ENCODE measurements around the gene KIF3C.

- TF ChIP-seq ZNF274 (IDR thresholded peaks at IDR 0.05; ENCODE audit: low read length) (no peak), ZNF274 (tag by site-specific recombination; IDR thresholded peaks at IDR 0.05; ENCODE audit: borderline replicate concordance) (no peak), ZNF473 (tag by site-specific recombination; IDR thresholded peaks at IDR 0.05) (no peak), CTCF (tag by site-specific recombination; IDR thresholded peaks at IDR 0.05) (no peak), GLIS2 (tag by site-specific recombination; IDR thresholded peaks at IDR 0.05) (no peak), ZSCAN23 (tag by site-specific recombination; IDR thresholded peaks at IDR 0.05) (no peak)
- TF ChIP-seq, protein P1, sequence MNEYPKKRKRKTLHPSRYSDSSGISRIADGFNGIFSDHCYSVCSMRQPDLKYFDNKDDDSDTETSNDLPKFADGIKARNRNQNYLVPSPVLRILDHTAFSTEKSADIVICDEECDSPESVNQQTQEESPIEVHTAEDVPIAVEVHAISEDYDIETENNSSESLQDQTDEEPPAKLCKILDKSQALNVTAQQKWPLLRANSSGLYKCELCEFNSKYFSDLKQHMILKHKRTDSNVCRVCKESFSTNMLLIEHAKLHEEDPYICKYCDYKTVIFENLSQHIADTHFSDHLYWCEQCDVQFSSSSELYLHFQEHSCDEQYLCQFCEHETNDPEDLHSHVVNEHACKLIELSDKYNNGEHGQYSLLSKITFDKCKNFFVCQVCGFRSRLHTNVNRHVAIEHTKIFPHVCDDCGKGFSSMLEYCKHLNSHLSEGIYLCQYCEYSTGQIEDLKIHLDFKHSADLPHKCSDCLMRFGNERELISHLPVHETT (tag by site-specific recombination; IDR thresholded peaks at IDR 0.05) = no peak
Measured at GRCh38 chr2:26008095-26008494, 25.8 kb upstream of the KIF3C start.

All from HEK293 (cell line).